IMR-90 (cell line): Measurements from ENCODE around the gene RASGRF1. TPM values are rescaled to one million over a fixed set of nuclear protein-coding genes. Genes with fewer than 3 reads are reported as not detected.

ENCODE experiments used
- ATAC-seq: fragments of 200-7000 bp; cut with Tn5 transposase; 2 replicates; pipeline ENCODE4 v1.9.1; 2020; ENCODE audit warnings: low read depth, mild to moderate bottlenecking, moderate library complexity
- BruUV-seq: library from RNA; stranded (reverse); fragments of 400-500 nt; replicated peaks from 2 replicates; lab custom pipeline; 2021; lab: Mats Ljungman, UMichigan
- CTCF ChIA-PET: fragments of 300-600 bp; formaldehyde crosslinking; extraction: SDS; loops from one replicate; lab custom pipeline; 2021; ENCODE audit warnings: antibody characterized with exemption; lab: Yijun Ruan, JAX
- POLR2A ChIA-PET: fragments of 300-600 bp; sonication (Branson Sonifier 250); formaldehyde crosslinking; loops from one replicate; lab custom pipeline; 2022; ENCODE audit warnings: antibody characterized with exemption; ENCODE audit not compliant: unreplicated experiment; lab: Charles Lee
- DNase-seq: peaks from one replicate; pipeline ENCODE4 v3.0.0; 2013
- H2AFZ ChIP-seq: replicated peaks from 2 replicates; pipeline ENCODE3; 2013; ENCODE audit warnings: low read length, mild to moderate bottlenecking; ENCODE audit not compliant: poor library complexity
- H2AK5ac ChIP-seq: 2 replicates; pipeline ENCODE4 v1.6.1; 2013; ENCODE audit warnings: low read depth, low read length, inconsistent platforms
- H2AK9ac ChIP-seq: replicated peaks from 2 replicates; pipeline ENCODE3; 2013; ENCODE audit warnings: mild to moderate bottlenecking, low read depth, low read length, moderate library complexity; ENCODE audit not compliant: poor library complexity
- H2BK120ac ChIP-seq: 2 replicates; pipeline ENCODE4 v1.6.1; 2013; ENCODE audit warnings: low read depth, low read length, inconsistent platforms
- H2BK15ac ChIP-seq: 3 replicates; pipeline ENCODE4 v1.6.1; 2013; ENCODE audit warnings: low read depth, low read length, inconsistent platforms
- H2BK20ac ChIP-seq: 2 replicates; pipeline ENCODE4 v1.6.1; 2013; ENCODE audit warnings: low read depth, mild to moderate bottlenecking, inconsistent platforms, low read length, moderate library complexity
- H2BK5ac ChIP-seq: 2 replicates; pipeline ENCODE4 v1.6.1; 2013; ENCODE audit warnings: mild to moderate bottlenecking, low read depth, low read length, inconsistent platforms; ENCODE audit not compliant: poor library complexity, severe bottlenecking
- H3K14ac ChIP-seq: replicated peaks from 2 replicates; pipeline ENCODE4 v1.6.1; 2013; ENCODE audit warnings: low read depth, low read length, inconsistent platforms
- H3K18ac ChIP-seq: 2 replicates; pipeline ENCODE4 v1.6.1; 2013; ENCODE audit warnings: low read depth, low read length, control low read depth
- H3K23ac ChIP-seq: 2 replicates; pipeline ENCODE4 v1.6.1; 2013; ENCODE audit warnings: low read depth, low read length, inconsistent platforms
- H3K27ac ChIP-seq: 2 replicates; pipeline ENCODE4 v1.5.1; 2013; ENCODE audit warnings: mild to moderate bottlenecking, control low read depth, low read length; ENCODE audit not compliant: insufficient read depth
- H3K27me3 ChIP-seq: 2 replicates; pipeline ENCODE4 v1.6.1; 2013; ENCODE audit warnings: low read length; ENCODE audit not compliant: control insufficient read depth, insufficient read depth
- H3K36me3 ChIP-seq: 2 replicates; pipeline ENCODE4 v1.6.1; 2013; ENCODE audit warnings: low read length, mixed read lengths; ENCODE audit not compliant: control insufficient read depth, insufficient read depth
- H3K4ac ChIP-seq: 2 replicates; pipeline ENCODE4 v1.6.1; 2013; ENCODE audit warnings: low read depth, low read length, inconsistent platforms
- H3K4me1 ChIP-seq: 2 replicates; pipeline ENCODE4 v1.6.1; 2013; ENCODE audit warnings: low read length, mixed read lengths; ENCODE audit not compliant: control insufficient read depth, insufficient read depth
- H3K4me2 ChIP-seq: 2 replicates; pipeline ENCODE4 v1.6.1; 2013; ENCODE audit warnings: low read depth, mild to moderate bottlenecking, control low read depth, low read length, moderate library complexity
- H3K4me3 ChIP-seq: 2 replicates; pipeline ENCODE4 v1.5.1; 2013; ENCODE audit warnings: low read depth, mild to moderate bottlenecking, control low read depth, low read length, moderate library complexity; ENCODE audit not compliant: insufficient read depth
- H3K56ac ChIP-seq: 2 replicates; pipeline ENCODE4 v1.6.1; 2013; ENCODE audit warnings: low read length, inconsistent platforms; ENCODE audit not compliant: insufficient read depth; ENCODE audit errors: extremely low read depth
- H3K79me1 ChIP-seq, 2 experiments: 2 replicates each; pipeline ENCODE4 v1.6.1; 2013; ENCODE audit warnings: low read length in 2 of 2, inconsistent platforms in 1 of 2, low read depth in 1 of 2
- H3K9ac ChIP-seq: 2 replicates; pipeline ENCODE4 v1.6.1; 2013; ENCODE audit warnings: low read depth, low read length, control low read depth
- H3K9me1 ChIP-seq: 2 replicates; pipeline ENCODE4 v1.6.1; 2013; ENCODE audit warnings: low read length, inconsistent platforms; ENCODE audit not compliant: insufficient read depth
- H3K9me3 ChIP-seq: 2 replicates; pipeline ENCODE4 v1.6.1; 2013; ENCODE audit warnings: low read length; ENCODE audit not compliant: control insufficient read depth, insufficient read depth
- H4K20me1 ChIP-seq: 2 replicates; pipeline ENCODE4 v1.6.1; 2013; ENCODE audit warnings: low read length, inconsistent platforms; ENCODE audit not compliant: insufficient read depth
- H4K5ac ChIP-seq: 2 replicates; pipeline ENCODE4 v1.6.1; 2013; ENCODE audit warnings: mild to moderate bottlenecking, low read depth, low read length, control low read depth
- H4K8ac ChIP-seq, 2 experiments: 2 replicates each; pipeline ENCODE4 v1.6.1; 2013; ENCODE audit warnings: low read depth in 2 of 2, low read length in 2 of 2, control low read depth in 1 of 2, inconsistent platforms in 1 of 2
- H4K91ac ChIP-seq: 2 replicates; pipeline ENCODE4 v1.6.1; 2013; ENCODE audit warnings: low read depth, low read length, inconsistent platforms; ENCODE audit not compliant: insufficient read depth
- POLR2A ChIP-seq: IDR thresholded peaks from 2 replicates; pipeline ENCODE4 v1.6.1; 2012; ENCODE audit warnings: mild to moderate bottlenecking, low read depth, low read length
- WGBS, 2 experiments: methylation state at CpG; one replicate each; pipeline versions ENCODE4 v1.1.5 to v1.1.7; 2013; ENCODE audit warnings: missing lambda C conversion rate in 2 of 2; ENCODE audit not compliant: insufficient read length in 1 of 2; ENCODE audit errors: extremely low coverage in 2 of 2; 5-methylcytosine and 5-hydroxymethylcytosine counted together
- dilution Hi-C: fragments of 300-500 bp; cut with HindIII; formaldehyde crosslinking; loops from one replicate; pipeline ENCODE4 v1.14.3; 2018; ENCODE audit warnings: low sequenced_read_pairs; ENCODE audit not compliant: unreplicated experiment
- in situ Hi-C: fragments of 300-500 bp; cut with MboI; formaldehyde crosslinking; loops from 3 replicates; pipeline ENCODE4 v1.14.3; 2019; ENCODE audit warnings: low sequenced_read_pairs, inconsistent platforms, mixed read lengths
- intact Hi-C: fragments of 100-400 bp; cut with micrococcal nuclease; formaldehyde crosslinking; loops from 2 replicates; pipeline ENCODE4 v1.10.0; 2022
- polyA plus RNA-seq, 3 experiments: library from polyadenylated mRNA; depleted of rRNA; stranded (reverse); fragments of >200 nt; gene quantifications; 2 replicates each; pipeline ENCODE4 v1.2.3, GENCODE V29; 2012; ENCODE audit warnings: low replicate concordance in 1 of 3
- total RNA-seq: library from RNA; depleted of rRNA; stranded (reverse); fragments of >200 nt; gene quantifications from 2 replicates; pipeline ENCODE4 v1.2.3, GENCODE V29; 2012

Gene RASGRF1
- total and polyA plus RNA-seq, 2 of the 4 experiments (the other 2 are of a cell fraction), result under 0.01 to 0.15 TPM

GRCh38 chr15:79037848-79038247, 52.7 kb downstream of the RASGRF1 start:
- Histone ChIP-seq H3K9me1 (no peaks in the 10 kb centered on the region), H3K4ac (no peak overlapping the region), H2AK5ac (no peak overlapping the region), H2BK5ac (no peak overlapping the region), H2BK20ac (no peak overlapping the region), H2BK120ac (no peak overlapping the region), H2AFZ (no peak overlapping the region), H3K14ac (no peak overlapping the region), H3K9ac (no peak overlapping the region), H4K91ac (no peak overlapping the region), H3K4me2 (no peak overlapping the region), H3K36me3 (no peaks in the 10 kb centered on the region), H3K18ac (no peak overlapping the region), H3K27me3 (peaks cover 21% of the 10 kb centered on the region), H3K4me3 (no peak overlapping the region), H3K27ac (no peak overlapping the region), H3K23ac (no peak overlapping the region), H3K9me3 (peaks cover 2% of the 10 kb centered on the region), H4K8ac (no peak overlapping the region), H3K56ac (no peak overlapping the region), H2AK9ac (no peak overlapping the region), H2BK15ac (no peak overlapping the region), H4K5ac (no peak overlapping the region), H4K20me1 (no peaks in the 10 kb centered on the region), H3K4me1 (no peaks in the 10 kb centered on the region), H3K79me1 (no peaks in the 10 kb centered on the region)
- no CpG with 5 or more reads among the region's 1 CpG for WGBS, 2 experiments
- intact Hi-C loops, result no loop called here
- ChIA-PET POLR2A (no interaction called here), CTCF (no interaction called here)
- no peak for DNase-seq
- in situ Hi-C loops, result no loop called here
- no peak for ATAC-seq
- dilution Hi-C loops, result no loop called here
- no TSS peak for BruUV-seq
- no peak for TF ChIP-seq POLR2A
